H1 (cell line): Measurements from ENCODE around the gene TRAF1. TPM values are rescaled to one million over a fixed set of nuclear protein-coding genes. Genes with fewer than 3 reads are reported as not detected.
A peak's percentile ranks its signal among the peaks of the same experiment; 100 is the strongest.

Experiments
- CTCF ChIA-PET: fragments of 300-600 bp; sonication (Branson Sonifier 250); formaldehyde crosslinking; loops from one replicate; lab custom pipeline; 2021; ENCODE audit not compliant: partially characterized antibody; lab: Charles Lee
- POLR2A ChIA-PET: fragments of 300-600 bp; sonication (Branson Sonifier 250); formaldehyde crosslinking; loops from one replicate; lab custom pipeline; 2021; ENCODE audit warnings: inconsistent platforms; ENCODE audit not compliant: partially characterized antibody; lab: Charles Lee
- DNase-seq, 2 experiments: peaks; one replicate each; pipeline versions ENCODE4 v3.0.0 to v3.0.0-alpha.2; 2010 to 2022; ENCODE audit warnings: low spot score in 2 of 2, low read depth in 1 of 2, mixed read lengths in 1 of 2
- FAIRE-seq: peaks from 2 replicates; lab custom pipeline; 2011; peaks lifted over from hg19 to GRCh38; lab: Jason Lieb, UNC
- H2AFZ ChIP-seq: 2 replicates; pipeline ENCODE4 v1.8.1; 2012; ENCODE audit warnings: low read length, inconsistent platforms
- H2AK5ac ChIP-seq: 2 replicates; pipeline ENCODE4 v1.6.1; 2013; ENCODE audit warnings: low read depth, low read length
- H2BK120ac ChIP-seq: replicated peaks from 2 replicates; pipeline ENCODE3; 2013; ENCODE audit warnings: low read depth, low read length, inconsistent platforms
- H2BK12ac ChIP-seq: 2 replicates; pipeline ENCODE4 v1.6.1; 2013; ENCODE audit warnings: low read depth, low read length
- H2BK15ac ChIP-seq: 2 replicates; pipeline ENCODE4 v1.6.1; 2013; ENCODE audit warnings: low read length
- H2BK20ac ChIP-seq: 2 replicates; pipeline ENCODE4 v1.6.1; 2013; ENCODE audit warnings: low read length
- H2BK5ac ChIP-seq: 2 replicates; pipeline ENCODE4 v1.6.1; 2013; ENCODE audit warnings: low read depth, low read length
- H3K14ac ChIP-seq: 2 replicates; pipeline ENCODE4 v1.6.1; 2013; ENCODE audit warnings: inconsistent platforms; ENCODE audit not compliant: insufficient read length
- H3K18ac ChIP-seq: 2 replicates; pipeline ENCODE4 v1.6.1; 2013; ENCODE audit warnings: low read length; ENCODE audit errors: extremely low read depth
- H3K23ac ChIP-seq: 2 replicates; pipeline ENCODE4 v1.6.1; 2013; ENCODE audit warnings: inconsistent platforms; ENCODE audit not compliant: insufficient read length
- H3K23me2 ChIP-seq: 2 replicates; pipeline ENCODE4 v1.6.1; 2013; ENCODE audit warnings: low read depth, low read length
- H3K27ac ChIP-seq: 2 replicates; pipeline ENCODE4 v1.6.1; 2011; ENCODE audit warnings: low read depth, low read length, inconsistent platforms
- H3K27me3 ChIP-seq, 4 experiments: replicated peaks in 1 of 4; 1 replicate in 1 of 4; 2 replicates in 3 of 4; pipeline versions ENCODE4 v1.6.1 to v1.8.1; 2011 to 2013; ENCODE audit warnings: low read length in 3 of 4, mild to moderate bottlenecking in 3 of 4, inconsistent platforms in 2 of 4, mixed read lengths in 2 of 4, moderate library complexity in 1 of 4; ENCODE audit not compliant: control insufficient read depth in 3 of 4, insufficient read depth in 3 of 4; ENCODE audit errors: extremely low read depth in 1 of 4
- H3K36me3 ChIP-seq, 4 experiments: 2 replicates each; pipeline versions ENCODE4 v1.6.1 to v1.8.1; 2011 to 2013; ENCODE audit warnings: mild to moderate bottlenecking in 4 of 4, low read length in 3 of 4, moderate library complexity in 2 of 4, control low read depth in 1 of 4, inconsistent platforms in 1 of 4; ENCODE audit not compliant: insufficient read depth in 4 of 4, control insufficient read depth in 2 of 4
- H3K4ac ChIP-seq: replicated peaks from 2 replicates; pipeline ENCODE3; 2013; ENCODE audit warnings: low read length, low read depth, mixed read lengths, inconsistent platforms; ENCODE audit not compliant: insufficient read length
- H3K4me1 ChIP-seq, 4 experiments: replicated peaks in 1 of 4; 1 replicate in 1 of 4; 2 replicates in 3 of 4; pipeline versions ENCODE4 v1.6.1 to v1.8.1; 2011 to 2013; ENCODE audit warnings: low read length in 3 of 4, inconsistent platforms in 2 of 4, mixed read lengths in 1 of 4; ENCODE audit not compliant: insufficient read depth in 4 of 4, control insufficient read depth in 3 of 4
- H3K4me2 ChIP-seq, 2 experiments: 2 replicates each; pipeline versions ENCODE4 v1.6.1 to v1.8.1; 2011 to 2013; ENCODE audit warnings: low read depth in 2 of 2, low read length in 2 of 2, control low read depth in 1 of 2, inconsistent platforms in 1 of 2, mild to moderate bottlenecking in 1 of 2; ENCODE audit not compliant: insufficient read depth in 1 of 2
- H3K4me3 ChIP-seq, 4 experiments: fragments of 200-600, 300-600 bp in 1 of 4; sonication (generic), shearing (Covaris generic), sonication (Bioruptor Twin) in 1 of 4; 2 replicates each; pipeline versions ENCODE4 v1.5.1 to v1.8.1; 2011 to 2016; ENCODE audit warnings: low read length in 4 of 4, low read depth in 3 of 4, control low read depth in 2 of 4, inconsistent platforms in 2 of 4, mild to moderate bottlenecking in 2 of 4, mixed read lengths in 1 of 4, moderate library complexity in 1 of 4; ENCODE audit not compliant: insufficient read depth in 2 of 4; ENCODE audit errors: extremely low read depth in 1 of 4
- H3K56ac ChIP-seq: replicated peaks from 2 replicates; pipeline ENCODE3; 2013; ENCODE audit warnings: low read depth, mild to moderate bottlenecking, mixed read lengths, low read length, inconsistent platforms; ENCODE audit not compliant: insufficient read length
- H3K79me1 ChIP-seq: 2 replicates; pipeline ENCODE4 v1.6.1; 2013; ENCODE audit warnings: low read depth, low read length, control low read depth
- H3K79me2 ChIP-seq, 2 experiments: 2 replicates each; pipeline versions ENCODE4 v1.6.1 to v1.8.1; 2012 to 2013; ENCODE audit warnings: low read length in 2 of 2, mild to moderate bottlenecking in 2 of 2, inconsistent platforms in 1 of 2; ENCODE audit not compliant: insufficient read depth in 2 of 2, control insufficient read depth in 1 of 2
- H3K9ac ChIP-seq, 4 experiments: replicated peaks in 1 of 4; 1 replicate in 1 of 4; 2 replicates in 3 of 4; pipeline versions ENCODE4 v1.6.1 to v1.8.1; 2011 to 2013; ENCODE audit warnings: low read depth in 3 of 4, low read length in 3 of 4, control low read depth in 2 of 4, mild to moderate bottlenecking in 2 of 4, moderate library complexity in 2 of 4, inconsistent platforms in 1 of 4; ENCODE audit errors: extremely low read depth in 1 of 4
- H3K9me3 ChIP-seq, 2 experiments: 2 replicates each; pipeline versions ENCODE4 v1.6.1 to v1.8.1; 2012 to 2013; ENCODE audit warnings: mild to moderate bottlenecking in 2 of 2, moderate library complexity in 2 of 2, control low read depth in 1 of 2, inconsistent platforms in 1 of 2, low read depth in 1 of 2, low read length in 1 of 2, mixed read lengths in 1 of 2; ENCODE audit not compliant: insufficient read depth in 2 of 2
- H4K20me1 ChIP-seq, 2 experiments: replicated peaks in 1 of 2; 2 replicates each; pipeline versions ENCODE3 to v1.8.1; 2011 to 2013; ENCODE audit warnings: inconsistent platforms in 2 of 2, low read length in 2 of 2, mild to moderate bottlenecking in 1 of 2; ENCODE audit not compliant: insufficient read depth in 2 of 2, control insufficient read depth in 1 of 2
- H4K5ac ChIP-seq: 2 replicates; pipeline ENCODE4 v1.6.1; 2013; ENCODE audit warnings: low read length, low read depth, mixed read lengths, inconsistent platforms; ENCODE audit not compliant: insufficient read length
- H4K8ac ChIP-seq: 2 replicates; pipeline ENCODE4 v1.8.0; 2013; ENCODE audit warnings: mild to moderate bottlenecking, moderate library complexity, low read length, inconsistent platforms; ENCODE audit not compliant: insufficient read depth; ENCODE audit errors: extremely low read depth
- H4K91ac ChIP-seq: replicated peaks from 2 replicates; pipeline ENCODE3; 2013; ENCODE audit warnings: low read length, mixed read lengths, inconsistent platforms; ENCODE audit not compliant: insufficient read length
- CHD1 ChIP-seq: IDR thresholded peaks from 2 replicates; pipeline ENCODE4 v1.6.1; 2012; ENCODE audit warnings: low read depth, low read length, improper control_type of control experiment
- TEAD4 ChIP-seq: IDR thresholded peaks from 2 replicates; pipeline ENCODE4 v1.6.1; 2012; ENCODE audit warnings: low read depth, low read length, inconsistent platforms, mixed read lengths
- WGBS, 2 experiments: shearing (Covaris generic) in 1 of 2; methylation state at CpG; one replicate each; pipeline versions ENCODE4 v1.1.6 to v1.1.7; 2013 to 2015; ENCODE audit warnings: low lambda C conversion rate in 2 of 2, mixed read lengths in 2 of 2, inconsistent platforms in 1 of 2, low coverage in 1 of 2, missing lambda C conversion rate in 1 of 2; ENCODE audit not compliant: insufficient replicate concordance in 2 of 2, insufficient coverage in 1 of 2, insufficient read length in 1 of 2; ENCODE audit errors: extremely low coverage in 1 of 2, missing lambda C conversion rate in 1 of 2; 5-methylcytosine and 5-hydroxymethylcytosine counted together
- polyA plus RNA-seq, 7 experiments: library from polyadenylated mRNA; depleted of rRNA in 3 of 7; stranded (reverse) in 5 of 7; unstranded in 2 of 7; fragments of >200 nt in 5 of 7; fragments of 200-250 nt in 2 of 7; gene quantifications; 1 replicate in 5 of 7; 2 replicates in 1 of 7; 4 replicates in 1 of 7; pipeline versions ENCODE4 v1.2.1 to v1.2.3, GENCODE V29; 2011 to 2013; ENCODE audit warnings: missing spikeins in 2 of 7, mixed read lengths in 2 of 7
- total RNA-seq: library from RNA; stranded (reverse); fragmentation: NEBNext Ultra II Directional; extraction: Animal tissue kit (Norgen Biotek cat#: 25700); gene quantifications from 2 replicates; pipeline ENCODE4 v1.2.1, GENCODE V29; 2021

TRAF1 gene
- total and polyA plus RNA-seq, 2 of the 8 experiments (the other 6 are each of a cell fraction or from before 2014, with no cell fraction given): 1.6 to 3.2 TPM

DNA sequence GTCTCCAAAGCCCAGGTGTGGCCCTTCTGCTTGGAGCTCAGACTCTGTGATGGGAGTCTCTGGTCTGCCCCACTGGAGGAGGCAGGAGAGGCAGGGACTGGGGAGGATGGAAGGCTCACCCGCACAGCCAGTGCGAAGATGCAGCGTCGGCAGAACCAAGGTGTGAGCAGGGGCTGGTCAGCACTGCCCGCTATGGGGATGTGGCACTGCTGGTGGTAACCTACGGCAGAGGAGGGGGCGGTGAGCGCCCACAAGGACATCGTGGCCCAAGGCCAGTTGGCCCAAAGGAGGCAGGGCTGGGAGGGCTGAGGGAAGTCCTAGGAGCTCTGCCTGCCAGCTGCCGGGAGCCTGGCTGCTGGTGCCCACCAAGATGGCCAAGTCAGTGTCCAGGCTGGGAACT lies 56.9 kb downstream of the TRAF1 start:
- H3K14ac ChIP-seq: no peak overlapping the region
- no peak overlapping the region for H3K18ac ChIP-seq
- H3K27ac ChIP-seq: no peak overlapping the region; the same call in 1 of the 2 replicates
- no peak overlapping the region for H2BK5ac ChIP-seq
- no peaks in the 10 kb centered on the region for H3K9me3 ChIP-seq
- no peak overlapping the region for H3K9ac ChIP-seq
- H2BK120ac ChIP-seq: no peak overlapping the region
- WGBS, 2 experiments: 91% methylated on average over 10 of the region's 10 CpGs; no CpG with 5 or more reads in 1 of the 2 experiments
- peaks cover 0 to 3% (median 0%) of the 10 kb centered on the region in 4 experiments; a peak in 3 of 8 replicates for H3K36me3 ChIP-seq
- no peak overlapping the region for H4K8ac ChIP-seq
- POLR2A ChIA-PET: interaction anchor here (0.7 to 8.4 kb wide), 4 partner anchors 15 to 76 kb away, joined by 3 to 61 read pairs (median 3); no protein-coding TSS in a partner anchor
- no peak overlapping the region for H3K23ac ChIP-seq
- peak overlapping the region; percentile 2 for H3K4ac ChIP-seq
- peak overlapping the region; percentile 91; the same call in 1 of the 2 replicates for H2BK20ac ChIP-seq
- H3K79me1 ChIP-seq: no peaks in the 10 kb centered on the region
- no peak overlapping the region for H3K56ac ChIP-seq
- H3K79me2 ChIP-seq: no peaks in the 10 kb centered on the region
- H4K5ac ChIP-seq: no peak overlapping the region
- H2BK12ac ChIP-seq: peak overlapping the region; percentile 90; the same call in 1 of the 2 replicates
- TF ChIP-seq CHD1: no peak
- no peak for TF ChIP-seq TEAD4
- TF ChIP-seq, all 59 proteins: peak for 0
- CTCF ChIA-PET: interaction anchor here (1.1 to 10.5 kb wide), 12 partner anchors 10 to 190 kb away, joined by 3 to 108 read pairs (median 4); partner anchors contain the start of gene TRAF1
- no peak overlapping the region for H3K4me2 ChIP-seq
- H2AK5ac ChIP-seq: peak overlapping the region; percentile 17; the same call in 1 of the 2 replicates
- H4K20me1 ChIP-seq: no peaks in the 10 kb centered on the region
- FAIRE-seq: no peak
- H3K27me3 ChIP-seq: no peaks in the 10 kb centered on the region; a peak in 2 of 7 replicates
- H3K4me1 ChIP-seq: peaks cover 15 to 36% (median 22%) of the 10 kb centered on the region in 4 experiments
- no peak overlapping the region for H3K4me3 ChIP-seq
- H4K91ac ChIP-seq: peak overlapping the region; percentile 17
- H3K23me2 ChIP-seq: 0 out of 2 replicates have a peak, but pooled peaks cover 1% of the 10 kb centered on the region
- no peak overlapping the region for H2AFZ ChIP-seq
- DNase-seq: no peak
- peak overlapping the region; percentile 88 for H2BK15ac ChIP-seq
